SJSA1 (cell line): ENCODE data around the gene MBP. TPM values are rescaled to one million over a fixed set of nuclear protein-coding genes. Genes with fewer than 3 reads are reported as not detected.
"Not testable (repeated sequence)": the region's sequence is repeated elsewhere in the genome, so short reads cannot be mapped to it uniquely, and the experiment has no call there.

Experiments used
- DNase-seq, 2 experiments: peaks; one replicate each; pipeline ENCODE4 v3.0.0-alpha.2; 2015 to 2020; ENCODE audit warnings: low spot score in 2 of 2, low read depth in 1 of 2
- H3K27ac ChIP-seq: fragments of 250-450 bp; sonication (Bioruptor Pico); 2 replicates; pipeline ENCODE4 v1.5.1; 2020; ENCODE audit warnings: mild to moderate bottlenecking, moderate library complexity
- H3K27me3 ChIP-seq: fragments of 250-450 bp; sonication (Bioruptor Pico); replicated peaks from 2 replicates; pipeline ENCODE4 v1.5.1; 2020; ENCODE audit warnings: mild to moderate bottlenecking, moderate library complexity
- H3K36me3 ChIP-seq: fragments of 250-450 bp; sonication (Bioruptor Pico); 2 replicates; pipeline ENCODE4 v1.5.1; 2020; ENCODE audit warnings: mild to moderate bottlenecking
- H3K4me1 ChIP-seq: fragments of 250-450 bp; sonication (Bioruptor Pico); replicated peaks from 2 replicates; pipeline ENCODE4 v1.6.1; 2021; ENCODE audit warnings: mild to moderate bottlenecking
- H3K4me3 ChIP-seq: fragments of 250-450 bp; sonication (Bioruptor Pico); 2 replicates; pipeline ENCODE4 v1.5.1; 2020; ENCODE audit warnings: mild to moderate bottlenecking
- H3K9me3 ChIP-seq: fragments of 250-450 bp; sonication (Bioruptor Pico); replicated peaks from 2 replicates; pipeline ENCODE4 v1.5.1; 2020; ENCODE audit warnings: mild to moderate bottlenecking
- total RNA-seq: library from RNA; depleted of rRNA; stranded (reverse); fragments of >200 nt; shearing (Covaris generic); gene quantifications from 2 replicates; pipeline ENCODE4 v1.2.3, GENCODE V29; 2014

MBP gene
- total RNA-seq, 1 experiment from 2014 or later: not detected

DNA sequence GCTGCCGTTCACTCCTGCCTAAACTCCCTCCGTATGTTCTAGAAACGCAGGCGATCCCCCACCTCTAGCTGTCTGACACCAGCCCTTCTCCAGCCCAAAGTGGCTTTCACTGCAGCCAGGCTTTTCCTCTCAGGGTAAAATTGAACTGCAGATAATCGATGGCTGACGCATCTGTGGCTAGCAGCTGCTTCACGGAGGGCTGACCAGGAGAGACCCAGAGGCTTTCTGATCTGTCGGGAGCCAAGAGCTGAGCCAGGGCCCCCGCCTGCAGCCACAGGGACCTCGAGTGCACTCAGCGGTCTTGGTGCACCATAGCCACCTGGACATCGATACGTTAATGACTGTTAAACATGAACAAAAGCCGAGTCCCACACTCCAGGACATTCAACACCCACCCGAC, 107.5 kb downstream of the MBP start:
- H3K9me3 ChIP-seq: no peaks in the 10 kb centered on the region
- no peaks in the 10 kb centered on the region for H3K36me3 ChIP-seq
- H3K4me3 ChIP-seq: no peak overlapping the region
- H3K27me3 ChIP-seq: no peaks in the 10 kb centered on the region
- no peaks in the 10 kb centered on the region for H3K4me1 ChIP-seq
- no peak overlapping the region for H3K27ac ChIP-seq
- no peak for DNase-seq

GRCh38 chr18:77024476-77024875, 108.1 kb downstream of the MBP start:
- DNase-seq: no peak
- H3K36me3 ChIP-seq: no peaks in the 10 kb centered on the region
- no peak overlapping the region for H3K27ac ChIP-seq
- no peaks in the 10 kb centered on the region for H3K9me3 ChIP-seq
- H3K4me3 ChIP-seq: no peak overlapping the region
- no peaks in the 10 kb centered on the region for H3K4me1 ChIP-seq
- H3K27me3 ChIP-seq: no peaks in the 10 kb centered on the region

DNA sequence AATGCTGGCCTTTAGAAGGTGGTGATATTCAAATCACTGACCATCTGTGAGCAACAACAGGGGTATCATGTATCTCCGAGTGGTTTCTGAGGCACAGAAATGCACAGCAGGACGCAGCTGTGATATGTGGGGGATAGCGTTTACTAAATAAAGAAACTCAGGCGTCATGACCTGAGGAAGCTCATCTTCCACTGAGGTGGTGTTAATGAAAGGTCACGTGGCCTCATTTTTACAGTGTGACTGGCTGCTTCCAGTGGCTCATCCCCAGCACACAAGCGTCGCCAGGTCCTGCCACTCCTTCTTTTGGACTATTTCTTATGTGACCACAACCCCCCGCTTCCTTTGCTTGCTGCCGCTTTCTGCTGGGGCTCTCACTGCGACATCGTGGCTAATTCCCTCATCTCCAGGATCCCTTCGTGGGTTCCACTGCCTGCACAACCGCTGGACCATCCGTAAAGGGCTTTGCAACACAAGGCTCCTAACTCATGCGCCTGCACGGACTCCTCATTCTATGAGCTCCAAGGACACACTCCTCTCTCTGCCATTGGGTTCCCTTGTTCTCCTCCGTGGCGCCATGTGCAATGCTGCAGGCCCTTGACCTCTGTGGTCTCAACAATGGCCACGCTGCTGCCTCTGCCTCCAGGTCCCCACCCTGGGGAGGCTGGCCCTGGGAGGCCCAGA, 109.3 kb downstream of the MBP start:
- H3K9me3 ChIP-seq: no peaks in the 10 kb centered on the region
- no peaks in the 10 kb centered on the region for H3K4me1 ChIP-seq
- no peak overlapping the region for H3K27ac ChIP-seq
- no peak overlapping the region for H3K4me3 ChIP-seq
- H3K27me3 ChIP-seq: no peaks in the 10 kb centered on the region
- no peaks in the 10 kb centered on the region for H3K36me3 ChIP-seq
- DNase-seq: no peak

GRCh38 chr18:77022556-77022955, 110.0 kb downstream of the MBP start:
- DNase-seq: no peak
- no peaks in the 10 kb centered on the region for H3K36me3 ChIP-seq
- no peaks in the 10 kb centered on the region for H3K4me1 ChIP-seq
- no peaks in the 10 kb centered on the region for H3K27me3 ChIP-seq
- no peaks in the 10 kb centered on the region for H3K9me3 ChIP-seq
- no peak overlapping the region for H3K4me3 ChIP-seq
- no peak overlapping the region for H3K27ac ChIP-seq

DNA sequence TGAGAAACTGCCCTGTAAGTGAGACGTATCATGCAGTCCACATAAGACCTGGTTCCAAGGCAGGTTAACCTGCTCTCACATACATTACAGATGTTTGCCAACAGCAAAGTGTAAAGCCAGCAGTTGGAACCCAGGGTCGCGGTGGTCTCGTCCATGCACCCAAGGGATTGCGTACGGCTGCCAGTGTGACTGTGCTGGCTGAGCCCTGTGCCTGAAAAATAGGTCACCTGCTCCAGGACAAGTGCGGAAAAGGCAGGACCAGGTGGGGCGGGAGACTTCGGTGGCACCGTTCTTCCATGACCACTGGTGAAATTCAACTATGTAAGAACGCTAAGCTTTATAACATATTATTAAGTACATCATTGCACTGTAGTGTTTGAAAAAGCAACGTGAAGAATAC, 110.5 kb downstream of the MBP start:
- no peaks in the 10 kb centered on the region for H3K9me3 ChIP-seq
- H3K4me3 ChIP-seq: no peak overlapping the region
- no peaks in the 10 kb centered on the region for H3K36me3 ChIP-seq
- no peak overlapping the region for H3K27ac ChIP-seq
- H3K27me3 ChIP-seq: no peaks in the 10 kb centered on the region
- DNase-seq: no peak
- no peaks in the 10 kb centered on the region for H3K4me1 ChIP-seq

DNA sequence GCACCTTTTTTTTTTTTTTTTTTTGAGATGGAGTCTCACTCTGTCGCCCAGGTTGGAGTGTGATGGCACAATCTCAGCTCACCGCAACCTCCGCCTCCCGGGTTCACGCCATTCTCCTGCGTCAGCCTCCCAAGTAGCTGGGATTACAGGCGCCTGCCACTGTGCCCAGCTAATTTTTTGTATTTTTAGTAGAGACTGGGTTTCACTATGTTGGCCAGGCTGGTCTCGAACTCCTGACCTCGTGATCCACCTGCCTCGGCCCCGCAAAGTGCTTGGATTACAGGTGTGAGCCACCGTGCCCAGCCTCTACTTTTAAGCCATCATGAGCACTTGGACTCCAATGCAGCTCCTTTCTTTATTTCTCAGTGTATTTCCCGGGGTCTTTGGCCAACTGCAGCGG, 111.1 kb downstream of the MBP start:
- not testable (repeated sequence) for H3K27me3 ChIP-seq, H3K4me3 ChIP-seq, H3K4me1 ChIP-seq, H3K9me3 ChIP-seq, DNase-seq, H3K36me3 ChIP-seq, H3K27ac ChIP-seq

GRCh38 chr18:77021075-77021474, 111.5 kb downstream of the MBP start:
- H3K27me3 ChIP-seq: no peaks in the 10 kb centered on the region
- no peak overlapping the region for H3K27ac ChIP-seq
- no peaks in the 10 kb centered on the region for H3K4me1 ChIP-seq
- no peaks in the 10 kb centered on the region for H3K36me3 ChIP-seq
- H3K9me3 ChIP-seq: no peaks in the 10 kb centered on the region
- no peak overlapping the region for H3K4me3 ChIP-seq
- DNase-seq: no peak

- Histone ChIP-seq H3K27ac (no peak overlapping the region), H3K4me1 (no peaks in the 10 kb centered on the region), H3K9me3 (no peaks in the 10 kb centered on the region), H3K27me3 (no peaks in the 10 kb centered on the region), H3K4me3 (no peak overlapping the region), H3K36me3 (no peaks in the 10 kb centered on the region)
- DNase-seq: no peak
Measured at GRCh38 chr18:77020561-77020960, 112.0 kb downstream of the MBP start.

DNA sequence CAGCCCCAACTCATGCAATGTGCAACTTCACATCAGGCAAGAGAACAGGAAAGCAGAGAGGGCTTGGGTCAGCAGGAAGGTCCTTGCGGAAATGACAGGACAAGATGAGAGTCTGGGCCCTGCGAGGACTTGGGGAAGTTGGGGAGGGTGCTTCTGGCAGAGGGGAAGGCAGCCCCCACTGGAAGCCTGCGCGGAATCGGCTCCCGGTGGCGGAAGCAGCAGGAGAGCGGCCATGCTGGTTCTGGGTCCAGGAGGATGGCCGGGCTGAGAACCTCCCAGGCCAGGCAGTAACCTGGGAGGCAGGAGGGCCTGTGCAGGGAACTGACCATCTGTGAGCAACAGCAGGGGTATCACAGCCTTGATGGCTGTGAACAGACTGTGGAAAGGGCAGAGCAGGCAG, 112.9 kb downstream of the MBP start:
- no peaks in the 10 kb centered on the region for H3K27me3 ChIP-seq
- H3K4me1 ChIP-seq: no peaks in the 10 kb centered on the region
- no peak overlapping the region for H3K4me3 ChIP-seq
- no peaks in the 10 kb centered on the region for H3K36me3 ChIP-seq
- no peaks in the 10 kb centered on the region for H3K9me3 ChIP-seq
- no peak for DNase-seq
- H3K27ac ChIP-seq: no peak overlapping the region

- H3K36me3 ChIP-seq, H3K4me1 ChIP-seq, H3K27me3 ChIP-seq, H3K27ac ChIP-seq, H3K9me3 ChIP-seq, DNase-seq, H3K4me3 ChIP-seq: not testable (repeated sequence)
Measured at GRCh38 chr18:77018650-77019049, 113.9 kb downstream of the MBP start.

DNA sequence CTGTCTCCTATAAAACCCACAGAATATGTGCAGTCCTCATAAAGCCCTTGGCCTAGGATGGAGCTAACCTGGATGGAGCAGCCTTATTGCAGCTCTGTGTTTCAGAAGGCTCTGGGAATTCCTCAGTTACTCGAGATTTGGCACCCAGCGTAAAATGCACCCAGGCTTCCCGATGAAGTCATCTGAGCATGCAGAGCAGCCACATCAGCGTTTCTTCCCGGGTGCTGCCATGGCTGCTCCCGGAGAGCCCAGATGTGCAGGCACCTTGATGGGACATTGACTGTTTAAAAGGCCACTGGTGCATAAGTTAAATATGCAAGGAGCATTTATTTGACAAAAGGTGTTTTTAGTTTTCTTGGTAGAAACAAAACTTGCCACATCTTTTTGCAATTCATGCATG, 115.2 kb downstream of the MBP start:
- Histone ChIP-seq H3K9me3 (no peaks in the 10 kb centered on the region), H3K4me3 (no peak overlapping the region), H3K27me3 (0 out of 2 replicates have a peak, but pooled peaks cover 9% of the 10 kb centered on the region), H3K4me1 (no peaks in the 10 kb centered on the region), H3K27ac (no peak overlapping the region), H3K36me3 (no peaks in the 10 kb centered on the region)
- DNase-seq: no peak

GRCh38 chr18:77016936-77017335, 115.6 kb downstream of the MBP start:
- H3K4me1 ChIP-seq: no peaks in the 10 kb centered on the region
- no peak for DNase-seq
- H3K4me3 ChIP-seq: no peak overlapping the region
- H3K27me3 ChIP-seq: peaks cover 10% of the 10 kb centered on the region; the same call in 1 of the 2 replicates
- no peaks in the 10 kb centered on the region for H3K9me3 ChIP-seq
- no peaks in the 10 kb centered on the region for H3K36me3 ChIP-seq
- no peak overlapping the region for H3K27ac ChIP-seq

DNA sequence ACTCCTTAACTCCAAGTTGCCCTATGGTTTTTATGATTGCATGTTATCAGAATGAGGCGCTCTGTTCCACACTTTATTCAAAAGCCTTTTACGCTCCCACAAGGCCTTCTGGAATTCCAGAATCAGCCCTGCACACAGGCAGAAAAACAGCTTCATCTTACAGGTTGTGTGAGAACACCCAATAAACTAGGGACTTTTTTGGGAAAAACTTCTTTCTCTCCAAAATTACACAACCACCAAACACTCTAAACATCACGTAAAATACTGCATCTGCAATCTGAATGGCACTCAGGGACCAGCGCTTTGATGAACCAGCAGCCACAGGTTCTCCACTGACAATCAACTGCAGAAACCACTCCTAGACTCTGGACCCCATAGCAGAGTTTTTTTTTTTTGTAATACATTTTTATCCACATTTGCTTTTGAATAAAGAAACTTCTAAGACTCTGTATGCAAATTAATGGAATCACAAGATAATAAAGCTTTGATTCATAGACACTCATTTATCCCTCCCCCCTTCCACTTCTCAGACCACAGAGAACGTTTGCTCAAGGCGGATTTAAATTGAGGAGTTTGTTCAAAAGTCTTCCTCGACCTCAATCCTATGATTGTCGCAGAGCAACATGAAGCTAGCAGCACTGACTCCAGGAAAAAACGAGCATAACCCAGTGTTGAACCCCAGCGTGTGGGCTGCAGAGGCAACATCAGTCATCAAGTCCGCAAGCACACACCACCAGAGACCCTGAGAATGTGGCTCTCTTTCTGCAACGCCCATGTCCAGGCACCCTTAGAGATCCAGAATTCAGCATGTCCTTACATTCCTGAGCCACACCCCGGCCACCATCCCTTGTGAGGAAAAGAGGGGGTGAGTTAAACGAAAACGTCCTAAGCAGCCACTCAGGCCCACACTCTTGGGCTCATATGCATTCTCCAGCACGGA, 116.5 kb downstream of the MBP start:
- Histone ChIP-seq H3K4me1 (no peaks in the 10 kb centered on the region), H3K27me3 (peaks cover 19% of the 10 kb centered on the region; the same call in 1 of the 2 replicates)
- DNase-seq: no peak

GRCh38 chr18:77015169-77015568, 117.4 kb downstream of the MBP start:
- no peaks in the 10 kb centered on the region for H3K9me3 ChIP-seq
- H3K27ac ChIP-seq: no peak overlapping the region
- H3K27me3 ChIP-seq: peaks cover 26% of the 10 kb centered on the region
- no peaks in the 10 kb centered on the region for H3K4me1 ChIP-seq
- DNase-seq: no peak
- H3K36me3 ChIP-seq: no peaks in the 10 kb centered on the region
- H3K4me3 ChIP-seq: no peak overlapping the region

More for the DNA sequence above, 116.5 kb downstream of the MBP start:
- Histone ChIP-seq H3K9me3 (no peaks in the 10 kb centered on the region), H3K27ac (no peak overlapping the region), H3K36me3 (no peaks in the 10 kb centered on the region), H3K4me3 (no peak overlapping the region)
